ENCODE measurements around the gene VHLL.

DNA sequence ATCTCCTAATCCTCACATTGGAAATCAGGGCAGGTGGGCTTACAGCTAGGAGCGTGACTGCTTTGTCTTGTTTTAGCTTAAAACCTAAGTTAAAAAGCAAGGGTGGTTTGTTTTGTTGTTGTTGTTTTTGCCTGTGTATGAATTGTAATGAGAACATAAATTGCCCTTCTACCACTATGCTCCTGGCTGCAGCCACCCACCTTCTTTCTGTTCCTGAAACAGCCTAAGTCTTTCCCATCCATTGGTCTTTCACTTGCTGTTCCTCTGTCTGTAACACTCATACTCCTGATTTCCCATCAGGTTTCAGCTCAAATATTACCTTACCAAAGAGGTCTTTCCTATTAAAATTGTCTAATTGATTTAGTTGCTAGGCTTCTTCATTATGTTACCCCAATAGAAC, 15.6 kb downstream of the VHLL start:
- TF ChIP-seq, protein P1, sequence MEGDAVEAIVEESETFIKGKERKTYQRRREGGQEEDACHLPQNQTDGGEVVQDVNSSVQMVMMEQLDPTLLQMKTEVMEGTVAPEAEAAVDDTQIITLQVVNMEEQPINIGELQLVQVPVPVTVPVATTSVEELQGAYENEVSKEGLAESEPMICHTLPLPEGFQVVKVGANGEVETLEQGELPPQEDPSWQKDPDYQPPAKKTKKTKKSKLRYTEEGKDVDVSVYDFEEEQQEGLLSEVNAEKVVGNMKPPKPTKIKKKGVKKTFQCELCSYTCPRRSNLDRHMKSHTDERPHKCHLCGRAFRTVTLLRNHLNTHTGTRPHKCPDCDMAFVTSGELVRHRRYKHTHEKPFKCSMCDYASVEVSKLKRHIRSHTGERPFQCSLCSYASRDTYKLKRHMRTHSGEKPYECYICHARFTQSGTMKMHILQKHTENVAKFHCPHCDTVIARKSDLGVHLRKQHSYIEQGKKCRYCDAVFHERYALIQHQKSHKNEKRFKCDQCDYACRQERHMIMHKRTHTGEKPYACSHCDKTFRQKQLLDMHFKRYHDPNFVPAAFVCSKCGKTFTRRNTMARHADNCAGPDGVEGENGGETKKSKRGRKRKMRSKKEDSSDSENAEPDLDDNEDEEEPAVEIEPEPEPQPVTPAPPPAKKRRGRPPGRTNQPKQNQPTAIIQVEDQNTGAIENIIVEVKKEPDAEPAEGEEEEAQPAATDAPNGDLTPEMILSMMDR (IDR thresholded peaks at IDR 0.05 in 8 of 11, conservative IDR thresholded peaks at IDR 0.05 in 3 of 11), result no peak
- TF ChIP-seq POLR2AphosphoS5 (IDR thresholded peaks at IDR 0.05) (no peak), POLR2A (IDR thresholded peaks at IDR 0.05) (no peak)
